H9 (cell line): ENCODE data around the gene PTGS1. TPM values are rescaled to one million over a fixed set of nuclear protein-coding genes. Genes with fewer than 3 reads are reported as not detected.
"Not testable (repeated sequence)": the region's sequence is repeated elsewhere in the genome, so short reads cannot be mapped to it uniquely, and the experiment has no call there.

Experiments used
- DNase-seq: peaks from one replicate; pipeline ENCODE4 v3.0.0-alpha.2; 2017
- H2AFZ ChIP-seq: one replicate; pipeline ENCODE4 v1.6.1; 2013; ENCODE audit warnings: mild to moderate bottlenecking, low read length, control low read depth, moderate library complexity
- H2AK5ac ChIP-seq: 2 replicates; pipeline ENCODE4 v1.6.1; 2013; ENCODE audit warnings: low read length, control low read depth, mixed read lengths; ENCODE audit not compliant: insufficient read length
- H2BK120ac ChIP-seq: one replicate; pipeline ENCODE4 v1.6.1; 2013; ENCODE audit warnings: low read depth, mild to moderate bottlenecking, low read length, control low read depth, inconsistent platforms; ENCODE audit not compliant: poor library complexity, severe bottlenecking
- H2BK12ac ChIP-seq: 2 replicates; pipeline ENCODE4 v1.6.1; 2013; ENCODE audit warnings: low read length, control low read depth, mixed read lengths, low read depth; ENCODE audit not compliant: insufficient read length
- H2BK15ac ChIP-seq: 2 replicates; pipeline ENCODE4 v1.6.1; 2013; ENCODE audit warnings: low read depth, low read length, control low read depth
- H2BK20ac ChIP-seq: one replicate; pipeline ENCODE4 v1.6.1; 2013; ENCODE audit warnings: low read depth, mild to moderate bottlenecking, low read length, control low read depth, inconsistent platforms; ENCODE audit not compliant: poor library complexity, severe bottlenecking
- H2BK5ac ChIP-seq: 2 replicates; pipeline ENCODE4 v1.6.1; 2013; ENCODE audit warnings: low read length, control low read depth, mixed read lengths; ENCODE audit not compliant: insufficient read length
- H3K14ac ChIP-seq: 2 replicates; pipeline ENCODE4 v1.6.1; 2013; ENCODE audit warnings: low read length, control low read depth; ENCODE audit not compliant: insufficient read depth
- H3K18ac ChIP-seq: 2 replicates; pipeline ENCODE4 v1.6.1; 2013; ENCODE audit warnings: low read depth, mild to moderate bottlenecking, mixed read lengths, low read length, control low read depth; ENCODE audit not compliant: insufficient read length
- H3K23ac ChIP-seq: 2 replicates; pipeline ENCODE4 v1.6.1; 2013; ENCODE audit warnings: low read length, control low read depth, mixed read lengths, low read depth; ENCODE audit not compliant: insufficient read length
- H3K23me2 ChIP-seq: 2 replicates; pipeline ENCODE4 v1.6.1; 2013; ENCODE audit warnings: low read depth, mild to moderate bottlenecking, mixed read lengths, low read length, control low read depth; ENCODE audit not compliant: insufficient read length, poor library complexity, severe bottlenecking
- H3K27ac ChIP-seq: 2 replicates; pipeline ENCODE4 v1.5.1; 2013; ENCODE audit warnings: low read length, control low read depth, mixed read lengths, low read depth; ENCODE audit not compliant: insufficient read length
- H3K27me3 ChIP-seq: 2 replicates; pipeline ENCODE4 v1.6.1; 2013; ENCODE audit warnings: low read length, control low read depth, inconsistent platforms; ENCODE audit not compliant: insufficient read depth
- H3K4ac ChIP-seq: 2 replicates; pipeline ENCODE4 v1.6.1; 2013; ENCODE audit warnings: low read depth, mild to moderate bottlenecking, control low read depth, inconsistent platforms, low read length, moderate library complexity
- H3K4me1 ChIP-seq: 2 replicates; pipeline ENCODE4 v1.6.1; 2013; ENCODE audit warnings: low read length, control low read depth, inconsistent platforms; ENCODE audit not compliant: insufficient read depth
- H3K4me2 ChIP-seq: 2 replicates; pipeline ENCODE4 v1.6.1; 2013; ENCODE audit warnings: low read length, control low read depth, mixed read lengths; ENCODE audit not compliant: insufficient read length, insufficient read depth
- H3K56ac ChIP-seq: 2 replicates; pipeline ENCODE4 v1.6.1; 2013; ENCODE audit warnings: low read depth, mild to moderate bottlenecking, mixed read lengths, low read length, control low read depth; ENCODE audit not compliant: insufficient read length
- H3K79me1 ChIP-seq: 2 replicates; pipeline ENCODE4 v1.6.1; 2013; ENCODE audit warnings: low read depth, mild to moderate bottlenecking, moderate library complexity, low read length, control low read depth, inconsistent platforms; ENCODE audit not compliant: insufficient read depth, poor library complexity, severe bottlenecking
- H3K79me2 ChIP-seq: 2 replicates; pipeline ENCODE4 v1.6.1; 2013; ENCODE audit warnings: low read length, control low read depth, inconsistent platforms; ENCODE audit not compliant: insufficient read depth
- H3K9ac ChIP-seq: 2 replicates; pipeline ENCODE4 v1.6.1; 2013; ENCODE audit warnings: low read length, control low read depth, mixed read lengths; ENCODE audit not compliant: insufficient read length; ENCODE audit errors: extremely low read depth
- H3K9me3 ChIP-seq: one replicate; pipeline ENCODE4 v1.6.1; 2013; ENCODE audit warnings: low read depth, low read length, inconsistent platforms; ENCODE audit not compliant: control insufficient read depth
- H3T11ph ChIP-seq: one replicate; pipeline ENCODE4 v1.6.1; 2013; ENCODE audit warnings: mild to moderate bottlenecking, low read length, control low read depth, inconsistent platforms
- H4K20me1 ChIP-seq: one replicate; pipeline ENCODE4 v1.6.1; 2013; ENCODE audit not compliant: control insufficient read depth, insufficient read length, insufficient read depth
- H4K5ac ChIP-seq: 2 replicates; pipeline ENCODE4 v1.6.1; 2013; ENCODE audit warnings: low read depth, mild to moderate bottlenecking, mixed read lengths, low read length, control low read depth; ENCODE audit not compliant: insufficient read length
- H4K8ac ChIP-seq: replicated peaks from 2 replicates; pipeline ENCODE4 v1.6.1; 2013; ENCODE audit warnings: low read length, control low read depth, mixed read lengths, low read depth; ENCODE audit not compliant: insufficient read length
- H4K91ac ChIP-seq: 2 replicates; pipeline ENCODE4 v1.6.1; 2013; ENCODE audit warnings: low read depth, mild to moderate bottlenecking, moderate library complexity, mixed read lengths, low read length, control low read depth; ENCODE audit not compliant: insufficient read length
- H3K27ac Mint-ChIP-seq, 3 experiments: 2 replicates in 2 of 3; 3 replicates in 1 of 3; pipeline ENCODE4 v1.8.0; 2020 to 2021; ENCODE audit warnings: mixed read lengths in 3 of 3, mild to moderate bottlenecking in 1 of 3, moderate library complexity in 1 of 3
- H3K27me3 Mint-ChIP-seq: 2 replicates; pipeline ENCODE4 v1.8.0; 2021; ENCODE audit warnings: low read depth, mild to moderate bottlenecking, moderate library complexity, mixed read lengths
- H3K36me3 Mint-ChIP-seq, 3 experiments: 2 replicates in 2 of 3; 3 replicates in 1 of 3; pipeline ENCODE4 v1.8.0; 2020 to 2021; ENCODE audit warnings: low read depth in 3 of 3, mixed read lengths in 3 of 3; ENCODE audit not compliant: insufficient read depth in 1 of 3
- H3K4me1 Mint-ChIP-seq, 2 experiments: 2 replicates each; pipeline ENCODE4 v1.8.0; 2020; ENCODE audit warnings: mixed read lengths in 2 of 2
- H3K4me3 Mint-ChIP-seq, 2 experiments: 2 replicates in 1 of 2; 3 replicates in 1 of 2; pipeline ENCODE4 v1.8.0; 2020 to 2021; ENCODE audit warnings: mild to moderate bottlenecking in 2 of 2, mixed read lengths in 2 of 2, moderate library complexity in 1 of 2
- H3K9me3 Mint-ChIP-seq, 2 experiments: 2 replicates in 1 of 2; 3 replicates in 1 of 2; pipeline ENCODE4 v1.8.0; 2020; ENCODE audit warnings: mild to moderate bottlenecking in 2 of 2, mixed read lengths in 2 of 2, moderate library complexity in 1 of 2
- WGBS: extraction: QIAGEN DNeasy Blood & Tissue Kit; methylation state at CpG from one replicate; pipeline ENCODE4 v1.1.7; 2013; ENCODE audit warnings: missing lambda C conversion rate, low lambda C conversion rate, mixed read lengths; ENCODE audit not compliant: insufficient read length; ENCODE audit errors: extremely low coverage; 5-methylcytosine and 5-hydroxymethylcytosine counted together
- total RNA-seq: library from RNA; stranded (reverse); gene quantifications from 2 replicates; pipeline ENCODE4 v1.2.1, GENCODE V29; 2021
- TF ChIP-seq, protein P1 (sequence below): fragments of 200-600 bp; sonication (generic); conservative IDR thresholded peaks from 3 replicates; pipeline ENCODE4 v1.8.0; 2021; ENCODE audit warnings: antibody characterized with exemption, mild to moderate bottlenecking

PTGS1 gene
- total RNA-seq, 1 experiment from 2014 or later = 1.3 TPM

GRCh38 chr9:122322553-122322952, 48.3 kb upstream of the PTGS1 start:
- no peak overlapping the region for H3K4me2 ChIP-seq
- no peak overlapping the region for H2AK5ac ChIP-seq
- no peak overlapping the region for H3K9ac ChIP-seq
- no peaks in the 10 kb centered on the region for H4K20me1 ChIP-seq
- no peak overlapping the region for H3K4ac ChIP-seq
- no peak overlapping the region for H3K56ac ChIP-seq
- WGBS = no CpG with 5 or more reads among the region's 2 CpGs
- H3K23me2 ChIP-seq = no peaks in the 10 kb centered on the region
- TF ChIP-seq, protein P1, sequence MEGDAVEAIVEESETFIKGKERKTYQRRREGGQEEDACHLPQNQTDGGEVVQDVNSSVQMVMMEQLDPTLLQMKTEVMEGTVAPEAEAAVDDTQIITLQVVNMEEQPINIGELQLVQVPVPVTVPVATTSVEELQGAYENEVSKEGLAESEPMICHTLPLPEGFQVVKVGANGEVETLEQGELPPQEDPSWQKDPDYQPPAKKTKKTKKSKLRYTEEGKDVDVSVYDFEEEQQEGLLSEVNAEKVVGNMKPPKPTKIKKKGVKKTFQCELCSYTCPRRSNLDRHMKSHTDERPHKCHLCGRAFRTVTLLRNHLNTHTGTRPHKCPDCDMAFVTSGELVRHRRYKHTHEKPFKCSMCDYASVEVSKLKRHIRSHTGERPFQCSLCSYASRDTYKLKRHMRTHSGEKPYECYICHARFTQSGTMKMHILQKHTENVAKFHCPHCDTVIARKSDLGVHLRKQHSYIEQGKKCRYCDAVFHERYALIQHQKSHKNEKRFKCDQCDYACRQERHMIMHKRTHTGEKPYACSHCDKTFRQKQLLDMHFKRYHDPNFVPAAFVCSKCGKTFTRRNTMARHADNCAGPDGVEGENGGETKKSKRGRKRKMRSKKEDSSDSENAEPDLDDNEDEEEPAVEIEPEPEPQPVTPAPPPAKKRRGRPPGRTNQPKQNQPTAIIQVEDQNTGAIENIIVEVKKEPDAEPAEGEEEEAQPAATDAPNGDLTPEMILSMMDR = no peak
- no peak overlapping the region for H2AFZ ChIP-seq
- no peak overlapping the region for H2BK15ac ChIP-seq
- H3K79me1 ChIP-seq = no peaks in the 10 kb centered on the region
- Mint-ChIP-seq H3K27me3 (no peaks in the 10 kb centered on the region), H3K36me3 (peaks cover 6 to 38% (median 27%) of the 10 kb centered on the region in 3 experiments; a peak in 6 of 7 replicates), H3K27ac (no peak overlapping the region; a peak in 1 of 7 replicates), H3K4me1 (no peaks in the 10 kb centered on the region), H3K9me3 (no peaks in the 10 kb centered on the region), H3K4me3 (no peak overlapping the region)
- no peaks in the 10 kb centered on the region for H3K27me3 ChIP-seq
- no peak for DNase-seq
- H2BK120ac ChIP-seq = no peak overlapping the region
- no peaks in the 10 kb centered on the region for H3K9me3 ChIP-seq
- no peak overlapping the region for H3K18ac ChIP-seq
- no peak overlapping the region for H3K14ac ChIP-seq
- no peak overlapping the region for H3K27ac ChIP-seq
- no peaks in the 10 kb centered on the region for H3K79me2 ChIP-seq
- no peak overlapping the region for H3K23ac ChIP-seq
- no peak overlapping the region for H2BK12ac ChIP-seq
- no peak overlapping the region for H4K91ac ChIP-seq
- no peak overlapping the region for H2BK5ac ChIP-seq
- H4K8ac ChIP-seq = no peak overlapping the region
- H4K5ac ChIP-seq = no peak overlapping the region
- H3T11ph ChIP-seq = no peak overlapping the region
- no peaks in the 10 kb centered on the region for H3K4me1 ChIP-seq
- no peak overlapping the region for H2BK20ac ChIP-seq

DNA sequence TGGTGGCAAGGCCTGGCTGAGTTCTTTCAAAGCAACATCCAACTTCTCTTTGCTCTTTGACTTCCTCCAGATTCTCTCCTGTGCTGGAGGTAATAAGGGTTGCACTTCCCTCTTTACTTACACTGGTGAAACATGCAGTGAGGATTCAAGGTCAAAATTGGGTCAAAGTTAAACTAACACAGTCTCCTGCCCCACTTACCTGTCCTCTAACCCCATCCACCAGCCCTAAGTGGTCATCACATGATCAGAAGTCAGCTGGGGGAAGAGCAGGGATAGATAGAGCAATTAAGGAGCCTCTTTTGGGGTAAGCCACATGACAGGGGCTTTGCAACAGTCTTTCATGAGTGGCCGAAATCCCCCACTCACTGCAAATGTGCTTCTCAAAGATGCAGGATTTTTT, 46.2 kb upstream of the PTGS1 start:
- H3K4me3 Mint-ChIP-seq, H3K23me2 ChIP-seq, H3K27me3 ChIP-seq, H4K20me1 ChIP-seq, H3K18ac ChIP-seq, H2BK12ac ChIP-seq, H4K91ac ChIP-seq, H4K5ac ChIP-seq, H3K27ac Mint-ChIP-seq, H2BK120ac ChIP-seq, H3K79me1 ChIP-seq, H2AFZ ChIP-seq, H3K79me2 ChIP-seq, H2BK20ac ChIP-seq, H3K9ac ChIP-seq, H2AK5ac ChIP-seq, H3K4me1 ChIP-seq, H3K9me3 Mint-ChIP-seq, H4K8ac ChIP-seq, H2BK5ac ChIP-seq, H3T11ph ChIP-seq, H3K4ac ChIP-seq, H3K4me2 ChIP-seq, H3K9me3 ChIP-seq, H3K27me3 Mint-ChIP-seq, DNase-seq, H3K4me1 Mint-ChIP-seq, H3K56ac ChIP-seq, H3K27ac ChIP-seq, H2BK15ac ChIP-seq, H3K23ac ChIP-seq, H3K14ac ChIP-seq: not testable (repeated sequence)
- H3K36me3 Mint-ChIP-seq = peaks cover 6 to 31% (median 23%) of the 10 kb centered on the region in 3 experiments; a peak in 6 of 7 replicates
- no CpG with 5 or more reads among the region's 1 CpG for WGBS
